Cardiac muscle cell (in vitro differentiated cells and primary cell): ENCODE measurements around the gene BCAS3. TPM values are rescaled to one million over a fixed set of nuclear protein-coding genes. Genes with fewer than 3 reads are reported as not detected.

Experiments used
- DNase-seq, 2 donors: peaks; one replicate each; pipeline versions ENCODE4 v3.0.0 to v3.0.0-alpha.2; 2010 to 2017; ENCODE audit warnings: low read depth in 1 of 2, low spot score in 1 of 2
- H3K27ac ChIP-seq: fragments of 200-600 bp; sonication (generic); 2 replicates; pipeline ENCODE4 v1.5.1; 2016
- H3K27me3 ChIP-seq: fragments of 200-600 bp; sonication (generic); 2 replicates; pipeline ENCODE4 v1.6.0; 2016; ENCODE audit warnings: control low read depth
- H3K36me3 ChIP-seq: fragments of 200-600 bp; sonication (generic); 2 replicates; pipeline ENCODE4 v1.5.1; 2016; ENCODE audit warnings: control low read depth
- H3K4me1 ChIP-seq: fragments of 200-600 bp; sonication (generic); 2 replicates; pipeline ENCODE4 v1.8.1; 2017; ENCODE audit warnings: low read depth, mild to moderate bottlenecking, mixed run types
- H3K4me3 ChIP-seq: fragments of 200-600 bp; sonication (generic); 2 replicates; pipeline ENCODE4 v1.5.1; 2016; ENCODE audit warnings: mild to moderate bottlenecking
- H3K9me3 ChIP-seq: fragments of 200-600 bp; sonication (generic); 2 replicates; pipeline ENCODE4 v1.5.1; 2017; ENCODE audit warnings: low read depth, mild to moderate bottlenecking, control low read depth
- polyA plus RNA-seq: library from polyadenylated mRNA; unstranded; fragments of >200 nt; fragmentation: Nextera tagmentation; extraction: Ambion mirVana; gene quantifications from 2 replicates; pipeline ENCODE4 v1.2.1, GENCODE V29; 2016
- total RNA-seq: library from RNA; depleted of rRNA; stranded (reverse); fragments of >200 nt; gene quantifications from 2 replicates; pipeline ENCODE4 v1.2.3, GENCODE V29; 2016
- TF ChIP-seq, protein P1 (sequence below): IDR thresholded peaks from 2 replicates; pipeline ENCODE4 v1.5.1; 2012; ENCODE audit warnings: low read depth, mild to moderate bottlenecking, low read length

BCAS3 gene
- total and polyA plus RNA-seq, 2 experiments from 2014 or later: 36.5 to 39.6 TPM

DNA sequence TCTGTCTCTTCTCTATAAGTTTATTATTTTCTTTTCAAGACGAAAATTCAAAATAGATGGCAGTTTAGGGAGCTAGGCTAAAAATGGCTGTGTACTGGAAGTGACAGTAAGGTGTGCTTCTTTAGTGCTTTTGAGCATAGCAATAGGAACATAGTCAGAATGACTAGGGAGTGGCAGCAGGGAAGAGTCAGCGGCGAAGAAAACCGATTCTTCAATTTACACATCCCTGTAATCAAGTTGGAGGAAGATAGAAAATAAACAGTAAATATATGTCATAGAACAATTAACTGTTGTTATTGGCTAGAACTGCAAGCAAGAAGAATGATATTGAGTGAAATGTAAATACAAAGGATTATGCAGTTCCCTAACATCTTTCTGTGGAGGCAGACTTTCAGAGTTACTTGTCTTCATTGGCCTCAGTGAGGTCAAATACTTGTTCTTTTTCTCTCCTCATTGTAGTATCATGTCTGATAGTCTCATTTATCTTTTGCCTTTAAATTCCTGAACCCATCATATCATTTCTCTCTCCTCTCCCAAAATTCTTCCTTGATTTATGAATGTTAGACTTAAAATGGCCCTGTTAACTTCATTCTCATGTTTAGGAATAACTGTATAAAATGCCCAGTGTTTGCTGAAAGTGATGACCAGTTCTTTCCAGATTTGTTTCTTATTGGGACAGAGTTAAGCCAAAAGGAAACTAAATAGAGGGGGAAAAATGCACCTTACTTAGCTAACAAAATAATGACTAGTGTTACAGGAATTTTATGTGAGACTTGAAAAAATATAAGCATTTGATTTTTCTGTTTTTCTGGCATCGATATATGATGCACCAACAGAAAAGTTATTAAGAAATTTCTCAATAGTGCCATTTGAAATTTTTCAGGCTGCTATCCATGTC, 211.4 kb downstream of the BCAS3 start:
- no peak for DNase-seq
- TF ChIP-seq, protein P1, sequence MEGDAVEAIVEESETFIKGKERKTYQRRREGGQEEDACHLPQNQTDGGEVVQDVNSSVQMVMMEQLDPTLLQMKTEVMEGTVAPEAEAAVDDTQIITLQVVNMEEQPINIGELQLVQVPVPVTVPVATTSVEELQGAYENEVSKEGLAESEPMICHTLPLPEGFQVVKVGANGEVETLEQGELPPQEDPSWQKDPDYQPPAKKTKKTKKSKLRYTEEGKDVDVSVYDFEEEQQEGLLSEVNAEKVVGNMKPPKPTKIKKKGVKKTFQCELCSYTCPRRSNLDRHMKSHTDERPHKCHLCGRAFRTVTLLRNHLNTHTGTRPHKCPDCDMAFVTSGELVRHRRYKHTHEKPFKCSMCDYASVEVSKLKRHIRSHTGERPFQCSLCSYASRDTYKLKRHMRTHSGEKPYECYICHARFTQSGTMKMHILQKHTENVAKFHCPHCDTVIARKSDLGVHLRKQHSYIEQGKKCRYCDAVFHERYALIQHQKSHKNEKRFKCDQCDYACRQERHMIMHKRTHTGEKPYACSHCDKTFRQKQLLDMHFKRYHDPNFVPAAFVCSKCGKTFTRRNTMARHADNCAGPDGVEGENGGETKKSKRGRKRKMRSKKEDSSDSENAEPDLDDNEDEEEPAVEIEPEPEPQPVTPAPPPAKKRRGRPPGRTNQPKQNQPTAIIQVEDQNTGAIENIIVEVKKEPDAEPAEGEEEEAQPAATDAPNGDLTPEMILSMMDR: no peak
- Histone ChIP-seq H3K9me3 (no peaks in the 10 kb centered on the region), H3K27me3 (no peaks in the 10 kb centered on the region), H3K27ac (no peak overlapping the region), H3K4me3 (no peak overlapping the region), H3K36me3 (peaks cover 3% of the 10 kb centered on the region), H3K4me1 (no peaks in the 10 kb centered on the region)

- H3K4me1 ChIP-seq: no peaks in the 10 kb centered on the region
- DNase-seq: no peak
- no peaks in the 10 kb centered on the region for H3K9me3 ChIP-seq
- no peak overlapping the region for H3K27ac ChIP-seq
- H3K36me3 ChIP-seq: peaks cover 3% of the 10 kb centered on the region
- TF ChIP-seq, protein P1: no peak
- H3K27me3 ChIP-seq: no peaks in the 10 kb centered on the region
- no peak overlapping the region for H3K4me3 ChIP-seq
Measured at GRCh38 chr17:60891149-60891548, 213.5 kb downstream of the BCAS3 start.

- TF ChIP-seq, protein P1: no peak
- no peaks in the 10 kb centered on the region for H3K4me1 ChIP-seq
- no peaks in the 10 kb centered on the region for H3K9me3 ChIP-seq
- H3K27ac ChIP-seq: no peak overlapping the region
- H3K36me3 ChIP-seq: peaks cover 3% of the 10 kb centered on the region
- no peak for DNase-seq
- no peak overlapping the region for H3K4me3 ChIP-seq
- H3K27me3 ChIP-seq: no peaks in the 10 kb centered on the region
Measured at GRCh38 chr17:60893475-60893874, 215.8 kb downstream of the BCAS3 start.

- no peaks in the 10 kb centered on the region for H3K36me3 ChIP-seq
- DNase-seq: no peak
- TF ChIP-seq, protein P1: no peak
- no peaks in the 10 kb centered on the region for H3K4me1 ChIP-seq
- H3K4me3 ChIP-seq: no peak overlapping the region
- no peaks in the 10 kb centered on the region for H3K9me3 ChIP-seq
- no peak overlapping the region for H3K27ac ChIP-seq
- no peaks in the 10 kb centered on the region for H3K27me3 ChIP-seq
Measured at GRCh38 chr17:60896996-60897395, 219.3 kb downstream of the BCAS3 start.

- no peak for DNase-seq
- H3K9me3 ChIP-seq: no peaks in the 10 kb centered on the region
- no peak overlapping the region for H3K4me3 ChIP-seq
Measured at GRCh38 chr17:60899115-60899514, 221.5 kb downstream of the BCAS3 start.

More at GRCh38 chr17:60899115-60899514, 221.5 kb downstream of the BCAS3 start:
- H3K36me3 ChIP-seq: no peaks in the 10 kb centered on the region
- TF ChIP-seq, protein P1: no peak
- no peaks in the 10 kb centered on the region for H3K27me3 ChIP-seq
- no peak overlapping the region for H3K27ac ChIP-seq
- H3K4me1 ChIP-seq: no peaks in the 10 kb centered on the region
